Measurements from ENCODE around the gene FNTB. TPM values are rescaled to one million over a fixed set of nuclear protein-coding genes. Genes with fewer than 3 reads are reported as not detected.

The FNTB gene
- total and polyA plus RNA-seq, 2 of the 13 experiments (the other 11 are each of a cell fraction or from before 2014, with no cell fraction given), result 23.6 to 28.5 TPM

- no peak overlapping the region for H3K27ac ChIP-seq (ENCODE audit: extremely low read length, insufficient read depth, low read length)
- POLR2A ChIA-PET, result no interaction called here
- no peak overlapping the region for H2AFZ ChIP-seq (ENCODE audit: low read length)
- peaks cover 67% of the 10 kb centered on the region for H3K4me1 ChIP-seq (ENCODE audit: insufficient read depth, low read length)
- CTCF ChIA-PET (ENCODE audit: low intra/inter-chr PET ratio, low total read pairs), result no interaction called here
- in situ Hi-C loops (cut with HindIII; ENCODE audit: extremely low pct_ligation_motif_present, low pct_unique_long_range_greater_than_20kb) (no loop called here), intact Hi-C loops (cut with micrococcal nuclease; ENCODE audit: unreplicated experiment) (no loop called here)
- no peak for TF ChIP-seq NFE2L1 (CRISPR knock-in tag; IDR thresholded peaks at IDR 0.05; ENCODE audit: borderline replicate concordance)
- no peak for TF ChIP-seq AGO1 (IDR thresholded peaks at IDR 0.05; ENCODE audit: low read depth, low read length, poor library complexity, severe bottlenecking)
- TF ChIP-seq KDM5B (CRISPR knock-in tag; IDR thresholded peaks at IDR 0.05; ENCODE audit: borderline replicate concordance), result no peak
- TF ChIP-seq NFAT5 (CRISPR knock-in tag; IDR thresholded peaks at IDR 0.05), result no peak
- no peak for TF ChIP-seq GMEB2 (CRISPR knock-in tag; IDR thresholded peaks at IDR 0.05; ENCODE audit: low read depth)
- no peak for TF ChIP-seq SNAPC4 (CRISPR knock-in tag; IDR thresholded peaks at IDR 0.05)
- TF ChIP-seq DMAP1 (CRISPR knock-in tag; IDR thresholded peaks at IDR 0.05), result no peak
- TF ChIP-seq ZNF276 (CRISPR knock-in tag; IDR thresholded peaks at IDR 0.05; ENCODE audit: low read depth), result no peak
- H3K9me3 ChIP-seq (ENCODE audit: low read length), result no peaks in the 10 kb centered on the region
- H4K20me1 ChIP-seq (ENCODE audit: insufficient read depth, low read length), result no peaks in the 10 kb centered on the region
- H3K4me2 ChIP-seq (ENCODE audit: low read depth, low read length), result no peak overlapping the region
- H3K79me2 ChIP-seq (ENCODE audit: insufficient read depth, low read length), result peaks cover 76% of the 10 kb centered on the region
- ATAC-seq (no peak), DNase-seq (ENCODE audit: low spot score) (no peak), FAIRE-seq (no peak)
- 96% methylated on average over 3 of the region's 3 CpGs for WGBS (ENCODE audit: low lambda C conversion rate)
- H3K36me3 ChIP-seq (replicated peaks in 1 of 2; ENCODE audit: control insufficient read depth in 1 of 2, insufficient read depth in 2 of 2, low read length in 2 of 2), result peaks cover 0 to 3% of the 10 kb centered on the region in 2 experiments; a peak in 2 of 5 replicates
- H3K4me3 ChIP-seq (replicated peaks in 1 of 3; ENCODE audit: insufficient read depth in 1 of 3, low read depth in 2 of 3, low read length in 3 of 3), result no peak overlapping the region
- BruUV-seq (replicated peaks), result no TSS peak
- H3K9ac ChIP-seq (ENCODE audit: insufficient read depth, low read depth, low read length), result no peak overlapping the region
- no peaks in the 10 kb centered on the region for H3K27me3 ChIP-seq (ENCODE audit: control insufficient read depth in 1 of 2, insufficient read depth in 2 of 2, low read length in 2 of 2)
These were observed 6.7 kb downstream of the FNTB start for GRCh38 chr14:64993266-64993930.
